Astrocyte of the cerebellum (primary cell): ENCODE measurements around the gene PRKACG.

ENCODE experiments used
- DNase-seq: peaks from one replicate; pipeline ENCODE4 v3.0.0-alpha.2; 2011; ENCODE audit warnings: low read depth
- H3K4me3 ChIP-seq: 2 replicates; pipeline ENCODE4 v1.5.1; 2011; ENCODE audit warnings: mild to moderate bottlenecking, low read depth, low read length, moderate library complexity
- in situ Hi-C: cut with HindIII; loops from 2 replicates; pipeline ENCODE4 v1.10.0; 2017; ENCODE audit warnings: low sequenced_read_pairs
- TF ChIP-seq, protein P1 (sequence below): IDR thresholded peaks from 2 replicates; pipeline ENCODE4 v1.5.1; 2012; ENCODE audit warnings: low read length, low read depth, moderate library complexity, mild to moderate bottlenecking; ENCODE audit errors: missing control alignments

Gene PRKACG

DNA sequence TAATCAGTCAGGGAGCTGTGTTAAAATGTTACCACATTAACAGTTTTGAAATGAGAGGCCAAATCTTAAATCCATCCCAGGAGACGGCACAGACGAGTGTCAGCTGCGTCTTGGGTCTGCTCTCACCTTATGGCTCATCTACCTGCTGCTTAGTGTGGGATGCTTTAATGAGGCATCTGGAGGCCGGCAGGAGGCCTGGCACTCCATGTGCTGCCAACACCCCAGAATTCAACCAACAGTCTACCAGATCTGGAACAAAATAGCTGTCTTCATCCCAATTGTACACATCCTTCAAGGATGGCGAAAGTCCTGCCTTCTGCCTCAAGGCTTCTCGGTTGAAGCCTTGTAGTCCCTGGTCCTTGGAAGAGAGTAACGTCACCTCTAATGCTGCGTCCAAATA lies 12.0 kb downstream of the PRKACG start:
- no peak for DNase-seq
- in situ Hi-C loops = no loop called here
- no peak overlapping the region for H3K4me3 ChIP-seq
- TF ChIP-seq, protein P1, sequence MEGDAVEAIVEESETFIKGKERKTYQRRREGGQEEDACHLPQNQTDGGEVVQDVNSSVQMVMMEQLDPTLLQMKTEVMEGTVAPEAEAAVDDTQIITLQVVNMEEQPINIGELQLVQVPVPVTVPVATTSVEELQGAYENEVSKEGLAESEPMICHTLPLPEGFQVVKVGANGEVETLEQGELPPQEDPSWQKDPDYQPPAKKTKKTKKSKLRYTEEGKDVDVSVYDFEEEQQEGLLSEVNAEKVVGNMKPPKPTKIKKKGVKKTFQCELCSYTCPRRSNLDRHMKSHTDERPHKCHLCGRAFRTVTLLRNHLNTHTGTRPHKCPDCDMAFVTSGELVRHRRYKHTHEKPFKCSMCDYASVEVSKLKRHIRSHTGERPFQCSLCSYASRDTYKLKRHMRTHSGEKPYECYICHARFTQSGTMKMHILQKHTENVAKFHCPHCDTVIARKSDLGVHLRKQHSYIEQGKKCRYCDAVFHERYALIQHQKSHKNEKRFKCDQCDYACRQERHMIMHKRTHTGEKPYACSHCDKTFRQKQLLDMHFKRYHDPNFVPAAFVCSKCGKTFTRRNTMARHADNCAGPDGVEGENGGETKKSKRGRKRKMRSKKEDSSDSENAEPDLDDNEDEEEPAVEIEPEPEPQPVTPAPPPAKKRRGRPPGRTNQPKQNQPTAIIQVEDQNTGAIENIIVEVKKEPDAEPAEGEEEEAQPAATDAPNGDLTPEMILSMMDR = no peak

DNA sequence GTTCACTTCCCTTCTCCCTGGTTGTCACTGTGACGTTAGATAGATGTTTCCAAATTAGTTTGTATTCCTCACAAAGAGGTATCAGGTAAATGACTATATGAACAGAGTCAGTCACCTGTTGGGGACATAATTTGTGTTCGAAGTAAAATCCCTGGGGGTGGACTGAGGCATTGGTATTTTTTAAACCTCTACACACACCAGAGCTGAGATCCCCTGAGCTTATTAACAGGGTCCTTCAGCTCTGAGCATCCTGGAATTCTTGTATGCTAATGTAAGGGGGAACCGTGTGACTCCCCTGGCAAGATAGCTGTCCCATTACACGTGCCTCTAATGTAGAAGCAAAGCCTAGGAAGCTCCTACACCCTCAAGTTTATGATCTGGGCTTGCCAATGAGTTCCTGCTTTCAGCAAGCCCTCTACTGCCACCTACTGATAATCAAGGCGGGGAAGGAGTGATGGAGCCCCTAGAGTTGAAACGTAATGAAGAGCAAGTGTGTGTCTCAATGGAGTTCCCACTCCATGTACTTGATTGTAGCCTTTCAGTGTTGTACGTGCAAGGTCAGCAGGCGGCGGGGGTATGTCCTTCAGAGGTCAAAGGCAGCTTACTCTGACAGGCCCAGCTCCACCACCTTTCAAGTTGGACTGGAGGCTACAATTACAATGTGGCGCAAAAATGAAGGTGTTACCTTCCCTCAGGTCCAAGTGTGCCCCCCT lies 14.4 kb downstream of the PRKACG start:
- in situ Hi-C loops = loop anchor here (25.0 kb wide), 1 partner anchor 412 kb away; no protein-coding TSS in a partner anchor
- TF ChIP-seq, protein P1 = peak; percentile 94
- peak; percentile 45 for DNase-seq
- H3K4me3 ChIP-seq = no peak overlapping the region

DNA sequence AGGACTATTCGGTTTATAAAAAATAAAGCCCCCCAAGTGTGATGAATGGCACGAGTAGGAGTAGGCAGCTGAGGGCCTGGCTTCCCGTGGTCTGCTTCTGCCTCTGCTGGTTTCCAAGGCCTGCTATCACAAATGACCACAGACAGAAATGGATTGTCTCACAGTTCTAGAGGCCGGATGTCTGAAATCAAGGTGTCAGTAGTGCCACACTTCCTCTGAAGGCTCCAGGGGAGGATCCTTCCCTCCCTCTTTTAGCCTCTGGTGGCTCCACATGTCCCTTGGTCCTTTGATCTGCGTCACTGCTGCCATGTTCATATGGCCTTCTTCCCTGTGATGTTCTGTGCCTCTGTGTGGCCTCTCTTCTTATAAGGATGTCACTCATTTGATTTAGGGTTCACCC lies 15.1 kb downstream of the PRKACG start:
- H3K4me3 ChIP-seq = no peak overlapping the region
- TF ChIP-seq, protein P1 = no peak
- in situ Hi-C loops = loop anchor here (25.0 kb wide), 1 partner anchor 412 kb away; no protein-coding TSS in a partner anchor
- DNase-seq = no peak

DNA sequence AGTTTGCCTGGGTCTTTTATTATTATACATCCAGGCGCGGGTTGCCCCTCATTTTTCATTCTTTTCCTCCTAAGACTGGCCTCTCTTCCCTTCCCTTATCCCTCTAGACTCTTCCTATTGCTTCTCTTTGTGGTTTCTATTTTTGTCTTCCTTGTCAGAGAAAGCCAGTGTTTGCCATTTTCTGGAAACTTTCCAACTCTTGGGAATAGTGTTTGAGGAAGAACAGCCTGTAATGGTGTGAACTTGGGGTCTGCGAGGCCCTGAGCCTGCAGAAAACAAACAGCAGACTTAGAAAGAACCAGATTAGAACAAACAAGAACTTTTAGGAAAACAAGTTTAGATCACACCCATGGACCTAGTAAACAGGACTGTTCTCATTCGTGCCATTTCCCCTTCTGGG lies 15.5 kb downstream of the PRKACG start:
- no peak for DNase-seq
- no peak overlapping the region for H3K4me3 ChIP-seq
- in situ Hi-C loops = loop anchor here (25.0 kb wide), 1 partner anchor 411 kb away; no protein-coding TSS in a partner anchor
- TF ChIP-seq, protein P1 = no peak

DNA sequence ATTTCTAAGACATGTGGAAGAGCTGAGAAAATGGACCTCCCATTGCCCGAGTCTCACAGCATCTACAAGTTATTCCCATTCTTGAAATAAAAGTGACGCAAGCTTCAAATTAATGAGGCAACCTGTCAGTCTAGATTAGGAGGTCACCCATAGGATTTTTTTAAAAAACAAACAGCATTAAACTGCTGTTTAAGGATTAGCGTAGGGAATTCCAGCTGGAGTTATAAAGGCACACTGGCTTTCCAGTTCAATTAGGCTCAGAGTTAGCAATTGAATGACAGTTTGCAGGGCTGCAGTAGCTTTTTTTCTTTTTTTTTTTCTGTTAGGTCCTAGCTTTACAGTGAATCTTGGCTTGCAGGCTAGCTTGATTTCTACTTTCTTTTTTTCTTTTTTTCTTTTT lies 16.2 kb downstream of the PRKACG start:
- H3K4me3 ChIP-seq = no peak overlapping the region
- in situ Hi-C loops = loop anchor here (25.0 kb wide), 1 partner anchor 410 kb away; no protein-coding TSS in a partner anchor
- DNase-seq = no peak
- TF ChIP-seq, protein P1 = no peak

DNA sequence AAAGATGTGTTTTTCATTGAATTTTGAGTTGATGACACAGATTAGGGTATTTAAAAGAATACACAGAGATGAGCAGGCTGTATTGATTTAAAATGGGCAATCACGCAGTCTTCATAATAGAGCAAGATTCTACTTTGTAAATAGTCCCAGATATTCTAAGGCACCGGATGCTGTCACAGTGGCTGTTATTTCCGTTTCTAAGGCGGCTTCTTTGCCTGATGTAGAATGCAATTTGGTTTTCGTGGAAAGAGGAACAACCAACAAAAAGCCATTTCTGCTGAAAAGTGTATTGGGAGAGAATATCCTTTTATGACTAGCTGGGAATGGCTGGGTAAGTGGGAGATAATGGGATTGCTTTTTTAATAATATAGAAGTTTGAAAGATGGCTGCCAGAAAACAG lies 17.5 kb downstream of the PRKACG start:
- in situ Hi-C loops = loop anchor here (25.0 kb wide), 1 partner anchor 409 kb away; no protein-coding TSS in a partner anchor
- DNase-seq = no peak

More for the DNA sequence above, 17.5 kb downstream of the PRKACG start:
- H3K4me3 ChIP-seq = no peak overlapping the region
- TF ChIP-seq, protein P1 = no peak
